Transverse colon (tissue), 4 donors: Measurements from ENCODE around the gene TCEAL1. TPM values are rescaled to one million over a fixed set of nuclear protein-coding genes. Genes with fewer than 3 reads are reported as not detected.

Experiments used
- DNase-seq: peaks from one replicate; pipeline ENCODE4 v3.0.0-alpha.2; 2019
- H3K27ac ChIP-seq, 4 donors: fragments of 200-600 bp; sonication (generic); 2 replicates each; pipeline ENCODE4 v1.5.1; 2016 to 2018; ENCODE audit warnings: inconsistent platforms in 4 of 4
- H3K27me3 ChIP-seq: fragments of 200-600 bp; sonication (generic); 2 replicates; pipeline ENCODE4 v1.5.1; 2017; ENCODE audit warnings: inconsistent platforms
- H3K36me3 ChIP-seq, 4 donors: fragments of 200-600 bp; sonication (generic); 2 replicates each; pipeline ENCODE4 v1.5.1; 2017 to 2019; ENCODE audit warnings: inconsistent platforms in 4 of 4
- H3K4me1 ChIP-seq, 4 donors: fragments of 200-600 bp; sonication (generic); 2 replicates each; pipeline ENCODE4 v1.5.1; 2017 to 2020; ENCODE audit warnings: inconsistent platforms in 4 of 4
- H3K4me3 ChIP-seq, 4 donors: fragments of 200-600 bp; sonication (generic); 1 replicate in 1 of 4; 2 replicates in 3 of 4; pipeline versions ENCODE4 v1.5.1 to v1.6.1; 2017 to 2019; ENCODE audit warnings: inconsistent platforms in 4 of 4
- H3K9me3 ChIP-seq, 2 donors: fragments of 200-600 bp; sonication (generic); 2 replicates each; pipeline ENCODE4 v1.5.1; 2017 to 2019; ENCODE audit warnings: inconsistent platforms in 2 of 2
- EP300 ChIP-seq: sonication (generic); formaldehyde crosslinking; IDR thresholded peaks from one replicate; pipeline ENCODE4 v1.6.1; 2017; ENCODE audit warnings: antibody characterized with exemption, low read depth
- POLR2A ChIP-seq: fragments of 450-650 bp; IDR thresholded peaks from one replicate; pipeline ENCODE4 v1.6.1; 2016; ENCODE audit warnings: antibody characterized with exemption, mild to moderate bottlenecking, moderate library complexity
- POLR2AphosphoS5 ChIP-seq, 3 donors: sonication (generic); formaldehyde crosslinking; IDR thresholded peaks; one replicate each; pipeline ENCODE4 v1.6.1; 2016; ENCODE audit warnings: antibody characterized with exemption in 3 of 3
- WGBS, 2 donors: methylation state at CpG; one replicate each; pipeline ENCODE4 v1.1.5; 2018; ENCODE audit warnings: low coverage in 1 of 2; 5-methylcytosine and 5-hydroxymethylcytosine counted together
- in situ Hi-C, 4 donors: fragments of 200-750 bp; cut with MboI; loops; one replicate each; pipeline versions ENCODE4 v1.15.0 to v1.15.1; 2017; ENCODE audit warnings: low sequenced_read_pairs in 3 of 4, low pct_ligation_motif_present in 1 of 4, low pct_unique_long_range_greater_than_20kb in 1 of 4
- intact Hi-C: fragments of 100-400 bp; cut with DNase I; formaldehyde crosslinking; loops from one replicate; pipeline ENCODE4 v1.15.1; 2023; ENCODE audit warnings: low total_unique reads
- total RNA-seq, 4 donors: library from RNA; depleted of rRNA; stranded (reverse); fragments of >200 nt; gene quantifications; one replicate each; pipeline ENCODE4 v1.1.0, GENCODE V29; 2016
- TF ChIP-seq, protein P1 (sequence below), 5 experiments: fragments of 200-600 bp in 3 of 5; fragments of 450-650 bp in 2 of 5; sonication (generic) in 3 of 5; IDR thresholded peaks; 1 replicate in 2 of 5; 2 replicates in 3 of 5; pipeline ENCODE4 v1.5.1; 2016 to 2017; ENCODE audit warnings: antibody characterized with exemption in 5 of 5, inconsistent platforms in 3 of 5, mild to moderate bottlenecking in 2 of 5, moderate library complexity in 1 of 5

TCEAL1 gene
- total RNA-seq, 4 donors from 2014 or later, result 44.9 to 79.2 (median 56.6) TPM

DNA sequence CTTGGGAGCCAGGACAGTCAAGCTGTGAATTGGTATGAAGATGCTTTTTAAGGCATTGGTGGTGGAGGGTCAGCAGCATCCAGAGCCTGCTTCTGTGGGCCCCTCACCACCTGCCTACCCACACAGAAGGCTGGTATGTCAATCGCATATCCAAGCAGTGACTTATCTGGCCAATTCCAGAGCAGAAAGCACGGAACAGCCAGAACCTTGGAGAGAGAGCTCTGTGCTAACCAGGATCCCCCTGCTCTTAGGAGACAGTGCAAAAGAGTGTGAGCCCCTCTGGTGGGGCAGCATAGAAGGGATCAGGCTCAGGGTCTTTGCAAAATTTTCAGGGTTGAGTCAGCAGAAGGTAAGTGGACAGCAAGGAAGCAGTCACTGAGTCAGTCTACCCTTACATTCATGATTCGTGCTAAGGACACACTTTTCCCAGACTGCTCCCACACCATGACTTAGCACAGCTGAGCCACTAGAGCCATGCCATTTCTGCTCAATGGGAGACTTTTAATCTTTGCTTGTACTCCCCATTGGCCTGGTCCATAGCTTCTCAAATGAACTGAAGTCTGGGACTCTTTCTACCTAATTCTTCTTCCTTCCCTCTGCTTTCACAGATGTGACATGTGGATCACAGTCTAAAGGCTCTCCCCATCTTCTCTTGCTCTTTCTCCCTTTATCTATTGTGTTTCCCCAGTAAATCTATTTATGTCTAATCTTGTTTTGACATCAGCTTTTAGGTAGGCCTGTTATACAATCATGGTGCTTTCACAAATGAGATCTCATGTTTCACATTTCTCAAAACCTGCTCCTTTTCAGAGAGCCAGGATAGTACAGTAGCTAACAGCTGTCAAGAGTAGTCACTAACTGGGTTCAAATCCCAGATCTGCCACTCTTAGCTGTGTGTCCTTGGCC, 37.7 kb downstream of the TCEAL1 start:
- Histone ChIP-seq H3K4me1 (no peaks in the 10 kb centered on the region), H3K27me3 (no peaks in the 10 kb centered on the region), H3K4me3 (no peak overlapping the region), H3K27ac (no peak overlapping the region), H3K9me3 (no peaks in the 10 kb centered on the region), H3K36me3 (no peaks in the 10 kb centered on the region)
- DNase-seq, result no peak
- 66% methylated on average over 3 of the region's 3 CpGs; no CpG with 5 or more reads in 1 of the 2 donors for WGBS, 2 donors
- intact Hi-C loops (no loop called here), in situ Hi-C loops (no loop called here)
- TF ChIP-seq, protein P1, sequence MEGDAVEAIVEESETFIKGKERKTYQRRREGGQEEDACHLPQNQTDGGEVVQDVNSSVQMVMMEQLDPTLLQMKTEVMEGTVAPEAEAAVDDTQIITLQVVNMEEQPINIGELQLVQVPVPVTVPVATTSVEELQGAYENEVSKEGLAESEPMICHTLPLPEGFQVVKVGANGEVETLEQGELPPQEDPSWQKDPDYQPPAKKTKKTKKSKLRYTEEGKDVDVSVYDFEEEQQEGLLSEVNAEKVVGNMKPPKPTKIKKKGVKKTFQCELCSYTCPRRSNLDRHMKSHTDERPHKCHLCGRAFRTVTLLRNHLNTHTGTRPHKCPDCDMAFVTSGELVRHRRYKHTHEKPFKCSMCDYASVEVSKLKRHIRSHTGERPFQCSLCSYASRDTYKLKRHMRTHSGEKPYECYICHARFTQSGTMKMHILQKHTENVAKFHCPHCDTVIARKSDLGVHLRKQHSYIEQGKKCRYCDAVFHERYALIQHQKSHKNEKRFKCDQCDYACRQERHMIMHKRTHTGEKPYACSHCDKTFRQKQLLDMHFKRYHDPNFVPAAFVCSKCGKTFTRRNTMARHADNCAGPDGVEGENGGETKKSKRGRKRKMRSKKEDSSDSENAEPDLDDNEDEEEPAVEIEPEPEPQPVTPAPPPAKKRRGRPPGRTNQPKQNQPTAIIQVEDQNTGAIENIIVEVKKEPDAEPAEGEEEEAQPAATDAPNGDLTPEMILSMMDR (IDR thresholded peaks at IDR 0.05), result no peak
- TF ChIP-seq POLR2A (no peak), POLR2AphosphoS5 (IDR thresholded peaks at IDR 0.05) (no peak), EP300 (no peak)

GRCh38 chrX:103669745-103670144, 41.0 kb downstream of the TCEAL1 start:
- no peak for DNase-seq
- intact Hi-C loops (no loop called here), in situ Hi-C loops (no loop called here)
- no peaks in the 10 kb centered on the region for H3K36me3 ChIP-seq
- 56 to 100% methylated on average over 1 of the region's 1 CpG for WGBS, 2 donors
- H3K9me3 ChIP-seq, result no peaks in the 10 kb centered on the region
- no peak overlapping the region for H3K4me3 ChIP-seq
- TF ChIP-seq, protein P1 (IDR thresholded peaks at IDR 0.05), result no peak
- TF ChIP-seq POLR2AphosphoS5 (IDR thresholded peaks at IDR 0.05) (no peak), EP300 (no peak), POLR2A (no peak)
- no peak overlapping the region for H3K27ac ChIP-seq
- no peaks in the 10 kb centered on the region for H3K27me3 ChIP-seq
- H3K4me1 ChIP-seq, result no peaks in the 10 kb centered on the region

DNA sequence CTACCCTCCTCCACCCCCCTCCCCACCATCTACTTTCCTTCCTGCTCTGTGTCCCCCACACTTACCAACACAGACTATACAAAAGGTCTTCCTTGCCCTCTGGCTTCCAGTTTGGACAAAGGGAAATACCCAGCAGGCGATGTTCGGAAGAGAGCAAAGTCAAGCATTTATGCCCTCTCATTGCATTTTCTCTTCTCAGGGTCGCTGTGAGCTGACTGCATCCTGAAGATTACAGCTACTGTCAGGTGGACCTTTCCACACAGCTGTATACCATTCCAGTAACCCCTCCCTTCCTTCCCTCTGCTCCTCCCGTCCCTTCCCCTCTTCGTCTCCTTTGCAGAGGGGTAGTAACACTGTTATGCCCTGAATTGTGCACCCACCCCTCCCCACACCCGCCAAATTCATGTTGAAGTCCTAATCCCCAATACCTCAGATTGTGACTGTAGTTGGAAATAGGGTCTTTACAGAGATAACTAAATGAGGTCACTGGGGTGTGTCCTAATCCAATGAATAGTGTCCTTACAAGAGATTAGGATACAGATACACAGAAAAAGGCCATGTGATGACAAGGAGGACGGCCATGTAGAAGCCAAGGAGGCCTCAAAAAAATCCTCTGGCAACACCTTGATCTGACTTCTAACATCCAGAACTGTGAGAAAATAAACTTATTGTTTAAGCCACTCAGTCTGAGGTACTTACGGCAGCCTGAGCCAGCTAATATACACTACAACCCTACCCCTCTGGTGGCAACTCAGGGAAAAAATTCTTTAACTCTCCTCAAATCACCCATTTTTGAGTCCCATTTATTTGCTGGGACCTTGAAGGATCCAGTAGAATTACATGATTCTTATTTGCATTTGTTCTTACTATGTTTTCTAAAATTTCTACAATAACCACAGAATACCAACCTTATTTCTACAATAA, 46.0 kb downstream of the TCEAL1 start:
- WGBS, 2 donors, result 65 to 80% methylated on average over 1 to 8 of the region's 8 CpGs
- Histone ChIP-seq H3K36me3 (no peaks in the 10 kb centered on the region), H3K4me3 (no peak overlapping the region), H3K27ac (no peak overlapping the region), H3K27me3 (no peaks in the 10 kb centered on the region), H3K9me3 (no peaks in the 10 kb centered on the region), H3K4me1 (no peaks in the 10 kb centered on the region)
- in situ Hi-C loops, result loop anchor here in 1 of 4 donors (25.0 kb wide), 1 partner anchor 488 kb away; the partner anchor contains the start of genes FAM199X and SLC25A53
- TF ChIP-seq EP300, result no peak
- TF ChIP-seq POLR2A, result no peak
- TF ChIP-seq POLR2AphosphoS5 (IDR thresholded peaks at IDR 0.05), result no peak
- TF ChIP-seq, protein P1 (IDR thresholded peaks at IDR 0.05), result no peak
- intact Hi-C loops, result no loop called here
- DNase-seq, result no peak
